Esophagus mucosa (tissue), 1 donor: Measurements from ENCODE around the gene TBC1D8. TPM values are rescaled to one million over a fixed set of nuclear protein-coding genes. Genes with fewer than 3 reads are reported as not detected.

Experiments
- ATAC-seq: fragments of 200-7000 bp; cut with Tn5 transposase; one replicate; pipeline ENCODE4 v1.9.1; 2020
- total RNA-seq: library from RNA; stranded (reverse); gene quantifications from one replicate; pipeline ENCODE4 v1.2.4, GENCODE V29; 2023
- donor health status: DM: yes; HTN: yes; CAD: no.

The TBC1D8 gene
- total RNA-seq, 1 donor from 2014 or later: 17.8 TPM

GRCh38 chr2:101026923-101027469, 124.2 kb downstream of the TBC1D8 start:
- no peak for ATAC-seq

GRCh38 chr2:101026253-101026701, 124.9 kb downstream of the TBC1D8 start:
- ATAC-seq: no peak

DNA sequence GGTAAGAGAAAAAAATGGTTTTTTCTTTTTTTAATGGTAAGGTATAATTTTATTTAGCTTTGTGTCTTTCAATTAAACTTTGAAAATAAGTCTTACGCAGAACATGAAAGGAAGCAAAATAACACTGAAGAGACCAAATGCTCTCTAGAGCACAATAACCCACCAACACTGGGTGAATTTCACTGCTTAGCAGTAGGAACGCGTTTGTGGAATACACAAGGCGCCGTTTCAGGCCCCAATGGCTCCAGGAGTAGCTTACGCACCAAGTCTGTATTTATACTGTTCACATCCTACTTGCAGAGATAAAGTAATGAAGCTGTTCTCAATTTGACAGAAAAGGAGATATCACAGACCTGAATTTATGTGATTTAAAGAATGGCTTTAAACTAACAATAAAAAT, 125.6 kb downstream of the TBC1D8 start:
- no peak for ATAC-seq

DNA sequence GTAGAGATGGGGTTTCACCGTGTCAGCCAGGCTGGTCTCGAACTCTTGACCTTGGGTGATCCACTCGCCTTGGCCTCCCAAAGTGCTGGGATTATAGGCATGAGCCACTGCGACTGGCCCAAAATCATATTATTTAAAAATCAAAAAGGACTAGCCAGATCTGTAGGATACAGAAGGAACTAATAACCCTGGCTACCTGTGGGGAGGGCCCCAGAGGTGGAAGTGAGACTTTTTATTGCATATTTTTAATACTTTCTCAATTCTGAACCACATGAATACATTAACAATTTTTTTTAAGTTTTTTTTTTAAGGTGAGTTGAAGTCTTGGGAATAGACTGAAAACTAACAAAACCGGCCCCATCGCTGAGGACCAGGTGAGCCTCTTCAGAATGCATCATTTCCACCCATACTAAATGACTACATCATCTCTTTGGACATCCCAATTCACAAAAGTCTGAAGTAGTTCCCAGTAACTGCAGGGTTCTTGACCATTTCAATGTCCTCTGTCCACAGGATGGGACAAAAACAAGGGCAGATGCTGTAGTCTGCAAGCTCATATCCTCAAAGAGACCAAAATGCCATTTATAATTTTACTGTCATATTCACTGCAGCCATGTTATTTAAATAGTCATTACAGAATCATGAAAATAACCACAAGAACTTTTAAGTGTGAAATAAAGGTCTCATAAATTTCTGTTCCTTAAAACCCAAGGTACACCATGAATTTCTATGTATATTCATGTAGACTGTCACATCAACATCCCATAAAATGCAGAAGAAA, 127.7 kb downstream of the TBC1D8 start:
- ATAC-seq: no peak

DNA sequence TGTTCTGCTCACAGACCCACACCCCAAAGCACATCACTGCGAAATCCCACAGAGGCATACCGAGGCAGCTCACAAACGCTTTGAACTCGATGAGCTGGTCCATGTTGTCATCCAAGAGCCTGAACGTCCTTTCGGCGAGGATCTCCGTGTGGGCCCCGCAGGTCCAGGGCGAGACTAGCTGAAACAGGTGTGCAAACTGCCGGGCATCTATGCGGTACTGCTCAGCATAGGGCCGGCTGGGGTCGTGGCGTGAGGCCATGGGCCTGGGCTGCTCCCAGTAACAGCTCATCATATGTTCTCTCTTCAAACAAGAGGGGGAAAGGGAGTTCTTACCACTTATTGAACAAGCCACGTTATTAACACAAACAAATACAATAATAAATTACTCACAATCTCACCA, 129.0 kb downstream of the TBC1D8 start:
- no peak for ATAC-seq

DNA sequence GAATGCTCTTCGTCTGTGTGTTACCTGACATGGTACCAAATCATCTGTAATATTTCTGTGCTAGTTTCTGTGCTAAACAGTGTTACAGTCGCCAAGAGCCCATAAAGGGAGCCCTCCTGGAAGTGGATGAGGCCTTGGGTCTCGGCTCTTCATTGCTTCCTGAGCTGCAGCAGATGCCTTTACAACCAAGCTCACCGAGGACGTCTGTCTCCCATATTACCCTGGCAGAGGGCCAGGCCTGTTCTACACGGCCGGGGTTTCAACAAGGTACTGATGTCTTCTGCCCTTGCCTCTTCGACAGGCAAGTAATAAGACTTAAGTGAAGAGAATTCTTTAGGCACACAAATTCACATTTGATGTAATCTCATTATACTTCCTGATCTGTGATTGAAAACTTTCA, 132.2 kb downstream of the TBC1D8 start:
- ATAC-seq: no peak

DNA sequence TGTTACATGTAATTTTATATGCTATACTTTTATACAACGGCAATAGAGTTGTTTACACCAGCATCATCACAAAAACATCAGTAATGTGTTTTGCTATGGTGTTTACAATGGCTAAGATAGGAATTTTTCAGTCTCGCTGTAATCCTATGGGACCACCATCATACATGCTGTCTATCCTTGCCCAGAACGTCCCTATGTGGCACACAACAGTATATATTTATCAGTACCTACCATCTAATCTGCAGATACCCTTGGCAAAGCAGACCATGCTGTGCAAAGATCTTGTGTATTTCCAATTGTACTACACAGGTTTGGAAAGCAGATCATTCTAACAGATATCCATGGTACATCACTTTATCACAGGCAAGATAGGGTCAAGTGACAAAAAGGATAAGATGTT, 133.8 kb downstream of the TBC1D8 start:
- ATAC-seq: no peak

DNA sequence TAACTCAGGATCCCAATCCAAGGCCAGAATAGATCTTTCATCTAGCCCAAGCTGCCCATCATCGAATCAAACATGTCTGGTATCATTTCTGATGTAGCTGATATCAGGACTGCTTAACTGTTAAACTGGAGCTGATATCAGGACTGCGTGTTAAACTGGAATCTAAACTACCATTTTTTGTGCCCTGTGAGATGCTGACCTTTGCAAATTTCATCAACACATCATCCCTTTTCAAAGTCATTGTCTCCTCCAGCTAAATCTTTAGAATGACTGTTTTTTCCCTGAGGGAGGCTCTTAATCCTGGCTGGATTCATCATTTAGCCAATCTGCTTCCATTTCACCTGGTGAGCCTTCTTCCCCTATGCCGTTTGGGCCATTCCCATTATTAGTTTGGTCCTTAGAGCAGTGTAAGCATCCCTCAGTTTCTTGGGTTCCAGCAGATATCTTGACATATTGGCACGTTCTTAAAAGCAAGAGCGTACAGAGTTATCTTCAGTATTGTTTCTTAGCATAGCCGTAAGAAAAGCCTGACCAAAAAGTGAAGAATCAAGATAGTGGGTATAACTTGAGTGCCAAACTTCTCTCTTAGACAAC, 136.8 kb downstream of the TBC1D8 start:
- ATAC-seq: no peak

DNA sequence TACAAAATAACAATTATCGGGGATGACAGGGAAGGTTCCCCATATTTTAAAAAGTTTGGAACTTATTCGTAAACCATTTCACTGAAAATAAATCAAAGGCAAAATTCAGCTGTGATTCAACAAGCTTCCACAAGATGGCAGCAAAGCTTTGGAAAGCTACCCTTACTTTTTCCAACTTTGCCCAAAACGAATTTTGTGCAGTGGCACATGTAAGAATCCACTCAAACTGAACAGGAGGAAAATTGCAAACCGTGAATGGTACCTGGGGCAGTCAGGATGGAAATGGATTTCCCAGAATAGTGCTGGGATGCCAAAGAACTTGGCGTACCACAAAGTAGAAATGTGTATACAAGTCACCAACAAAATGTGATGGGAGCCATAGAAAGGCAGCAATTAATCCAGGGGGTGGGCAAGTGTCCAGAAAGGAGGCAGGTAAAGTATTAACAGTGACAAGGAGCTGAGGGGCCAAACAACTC, 138.4 kb downstream of the TBC1D8 start:
- peak; percentile 46 for ATAC-seq

DNA sequence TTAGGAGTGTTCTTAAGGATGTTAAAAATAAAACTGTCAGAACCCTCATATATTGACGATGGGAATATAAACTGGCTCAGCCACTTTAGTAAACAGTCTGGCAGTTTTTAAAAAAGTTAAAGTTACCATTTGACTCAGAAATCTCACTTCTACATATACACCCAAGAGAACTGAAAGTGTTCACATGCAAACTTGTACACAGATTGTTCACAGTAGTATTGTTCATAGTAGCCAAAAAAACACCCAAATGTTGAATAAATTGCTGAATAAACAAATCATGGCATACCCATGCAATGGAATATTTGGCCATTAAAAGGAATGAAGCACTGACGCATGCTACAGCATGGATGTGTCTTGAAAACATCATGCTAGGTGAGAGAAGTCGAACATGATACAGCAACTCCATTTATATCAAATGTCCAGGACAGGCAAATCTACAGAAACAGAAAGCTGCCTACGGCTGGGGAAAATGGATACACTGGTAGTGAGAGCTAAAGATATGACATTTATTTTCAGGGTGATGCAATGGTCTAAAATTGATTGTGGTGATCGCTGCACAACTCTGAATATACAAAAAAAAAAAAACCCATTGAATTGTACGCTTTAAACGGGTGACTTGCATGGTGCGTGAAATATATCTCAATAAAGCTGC, 139.0 kb downstream of the TBC1D8 start:
- ATAC-seq: no peak

DNA sequence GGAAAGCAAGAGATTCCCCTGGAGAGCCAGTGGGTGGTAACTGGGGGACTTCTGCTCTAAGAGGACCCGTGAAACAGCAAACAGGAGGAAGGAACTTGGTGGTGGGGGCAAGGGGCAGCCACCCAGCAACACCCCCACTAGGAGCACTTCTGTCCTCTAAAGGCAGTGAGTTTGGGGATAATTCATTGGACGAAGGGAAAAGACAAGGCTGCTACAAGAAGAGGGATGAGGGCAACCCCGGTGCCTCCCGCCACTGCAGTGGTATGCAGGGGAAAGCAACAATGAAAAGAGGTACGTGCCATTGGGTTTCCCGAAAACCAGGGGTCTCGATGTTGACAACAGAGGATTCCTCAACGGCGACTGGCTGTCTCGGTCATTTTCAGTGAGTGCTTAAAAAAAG, 140.0 kb downstream of the TBC1D8 start:
- ATAC-seq: no peak

DNA sequence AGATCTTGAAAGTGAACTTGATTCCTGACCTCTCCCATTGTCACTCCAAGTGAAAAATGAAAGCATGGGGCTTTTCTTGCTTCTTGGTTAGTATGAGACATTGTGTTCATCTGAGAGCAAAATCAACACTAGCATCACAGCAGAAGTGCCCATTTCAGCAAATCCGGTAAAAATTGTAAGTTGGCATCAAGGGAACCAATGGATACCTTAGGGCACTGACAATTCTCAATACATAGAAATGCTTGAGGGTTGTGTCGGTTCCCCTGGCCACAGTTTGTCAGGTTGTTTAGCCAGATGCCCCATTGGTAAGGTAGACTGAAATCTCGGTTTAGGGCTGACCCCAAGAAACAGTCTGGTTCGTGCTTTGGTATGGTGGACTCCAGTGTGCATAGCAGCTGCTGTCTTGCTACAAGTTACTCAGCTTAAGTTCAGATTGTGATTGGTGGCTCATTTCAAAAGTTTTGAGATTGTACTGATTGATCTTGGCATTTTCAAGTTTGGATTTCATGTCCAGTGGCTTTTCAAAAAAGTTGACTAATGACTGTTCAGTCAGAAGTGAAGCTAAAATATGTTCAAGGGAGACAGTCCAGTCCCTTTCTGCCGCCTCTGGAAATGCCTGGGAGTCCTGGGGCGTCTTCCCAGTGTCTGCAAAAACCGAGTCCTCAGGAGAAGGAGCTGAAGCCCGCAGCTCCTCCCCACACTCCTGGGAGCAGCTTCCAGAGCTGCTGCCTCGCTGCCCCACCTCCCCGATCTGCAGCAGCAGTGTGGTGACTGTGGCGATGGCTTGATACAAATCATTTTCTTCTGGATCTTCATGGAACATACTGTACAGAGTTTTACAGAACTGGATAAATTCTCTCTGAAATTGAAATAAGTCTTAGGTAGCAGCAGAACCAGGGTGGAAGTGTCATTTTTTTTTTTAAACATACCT, 143.5 kb downstream of the TBC1D8 start:
- ATAC-seq: no peak

- no peak for ATAC-seq
These were observed 145.0 kb downstream of the TBC1D8 start for GRCh38 chr2:101006065-101006715.

- no peak for ATAC-seq
These were observed 146.4 kb downstream of the TBC1D8 start for GRCh38 chr2:101004620-101005325.

- ATAC-seq: no peak
These were observed 147.9 kb downstream of the TBC1D8 start for GRCh38 chr2:101003278-101003775.

GRCh38 chr2:101002562-101003277, 148.5 kb downstream of the TBC1D8 start:
- peak; percentile 4 for ATAC-seq

DNA sequence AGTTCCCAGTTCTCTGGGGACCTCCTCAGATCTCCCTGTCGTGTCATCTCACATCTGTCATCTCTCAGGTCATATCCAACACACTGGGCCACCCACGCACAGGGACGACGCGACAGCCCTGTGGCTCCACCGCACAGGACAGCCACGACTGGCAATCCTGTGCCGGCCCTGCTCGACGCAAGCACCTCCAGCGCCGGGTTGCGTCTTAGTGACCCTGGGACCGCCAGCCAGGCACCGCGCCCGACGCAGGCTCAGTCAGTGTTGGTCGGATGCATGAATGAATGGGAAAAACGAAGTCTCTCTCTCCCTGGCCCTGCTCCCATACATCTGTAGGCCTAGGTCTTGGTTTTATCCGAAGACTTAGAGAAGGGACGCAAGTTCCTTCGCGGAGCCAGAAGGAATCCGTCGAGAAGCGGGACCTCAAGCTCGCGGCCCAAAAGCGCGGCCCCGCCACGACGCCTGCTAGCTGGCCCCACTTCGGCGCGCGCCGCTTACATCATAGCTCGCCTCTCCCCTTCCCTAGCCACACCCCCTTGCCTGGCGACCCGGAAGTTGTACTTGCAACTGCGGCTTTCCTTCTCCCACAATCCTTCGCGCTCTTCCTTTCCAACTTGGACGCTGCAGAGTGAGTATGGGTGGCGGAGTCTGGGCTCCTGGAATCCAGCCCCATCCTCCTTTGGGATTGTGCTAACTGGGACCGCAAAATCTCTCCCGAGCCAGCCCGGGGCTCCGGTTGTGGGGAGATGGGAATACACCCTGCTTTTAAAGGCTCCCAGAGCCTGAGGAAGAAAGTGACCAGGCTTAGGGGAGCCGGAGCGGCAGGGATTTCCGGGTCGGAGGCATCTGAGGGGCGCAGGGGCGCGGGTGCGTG, 149.3 kb downstream of the TBC1D8 start, which contains the start of gene RPL31:
RPL31 (plus strand) TSS at position 599 of the 871 bp plus-strand sequence. CDS start 413 bp downstream, outside the sequence.
- peak; percentile 95 for ATAC-seq

GRCh38 chr2:100999995-101000394, 151.2 kb downstream of the TBC1D8 start:
- no peak for ATAC-seq

DNA sequence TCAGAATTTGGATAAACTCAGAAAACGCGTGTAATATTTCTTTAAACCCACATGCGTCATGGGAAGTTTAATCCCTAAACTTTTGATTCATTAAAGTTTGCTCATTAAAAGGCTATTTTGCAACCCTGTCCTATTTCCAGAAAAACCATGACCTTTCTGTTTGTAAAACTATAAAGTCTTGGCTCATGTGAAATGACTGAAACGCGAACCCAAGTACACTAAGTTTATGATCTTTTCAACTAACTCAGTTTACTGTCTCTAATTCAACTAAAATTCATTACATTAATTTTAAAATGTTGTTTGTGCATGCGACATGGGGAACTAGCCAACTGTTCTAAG, 153.0 kb downstream of the TBC1D8 start:
- ATAC-seq: no peak
